Ishikawa (cell line): ENCODE results near the gene OBP2B.

ENCODE experiments used
- CEBPB ChIP-seq: IDR thresholded peaks from 2 replicates; pipeline ENCODE4 v1.6.1; 2012
- CREB1 ChIP-seq: IDR thresholded peaks from 2 replicates; pipeline ENCODE4 v1.6.1; 2012; ENCODE audit warnings: low read depth
- EGR1 ChIP-seq: IDR thresholded peaks from 2 replicates; pipeline ENCODE4 v1.6.1; 2012
- EP300 ChIP-seq: IDR thresholded peaks from 2 replicates; pipeline ENCODE4 v1.6.1; 2012; ENCODE audit warnings: borderline replicate concordance
- FOXM1 ChIP-seq: IDR thresholded peaks from 2 replicates; pipeline ENCODE4 v1.6.1; 2012; ENCODE audit warnings: low read depth, borderline replicate concordance
- MAX ChIP-seq: IDR thresholded peaks from 2 replicates; pipeline ENCODE4 v1.6.1; 2012
- NFIC ChIP-seq: IDR thresholded peaks from 2 replicates; pipeline ENCODE4 v1.6.1; 2012
- RAD21 ChIP-seq: IDR thresholded peaks from 2 replicates; pipeline ENCODE4 v1.6.1; 2012; ENCODE audit warnings: low read depth
- REST ChIP-seq: IDR thresholded peaks from 2 replicates; pipeline ENCODE4 v1.6.1; 2012; ENCODE audit warnings: low read depth, mild to moderate bottlenecking
- TAF1 ChIP-seq: IDR thresholded peaks from 2 replicates; pipeline ENCODE4 v1.6.1; 2012; ENCODE audit warnings: low read depth, mild to moderate bottlenecking
- TCF12 ChIP-seq: IDR thresholded peaks from 2 replicates; pipeline ENCODE4 v1.6.1; 2012; ENCODE audit warnings: low read depth
- TEAD4 ChIP-seq: IDR thresholded peaks from 2 replicates; pipeline ENCODE4 v1.6.1; 2012
- USF1 ChIP-seq: IDR thresholded peaks from 2 replicates; pipeline ENCODE4 v1.6.1; 2012
- YY1 ChIP-seq: IDR thresholded peaks from 2 replicates; pipeline ENCODE4 v1.6.1; 2012; ENCODE audit warnings: low read depth
- ZBTB7A ChIP-seq: IDR thresholded peaks from 2 replicates; pipeline ENCODE4 v1.6.1; 2012; ENCODE audit warnings: low read depth

OBP2B gene

GRCh38 chr9:133187561-133188005 lies 21.5 kb downstream of the OBP2B start:
- TF ChIP-seq CEBPB = no peak

GRCh38 chr9:133186736-133187135 lies 22.3 kb downstream of the OBP2B start:
- no peak for TF ChIP-seq YY1

- no peak for TF ChIP-seq CEBPB
- peak; percentile 71 for TF ChIP-seq RAD21
- TF ChIP-seq TEAD4 = no peak
Observed at GRCh38 chr9:133184971-133185370, 24.1 kb downstream of the OBP2B start.

GRCh38 chr9:133182151-133182550 lies 26.9 kb downstream of the OBP2B start:
- no peak for TF ChIP-seq USF1
- TF ChIP-seq TCF12 = no peak
- no peak for TF ChIP-seq EP300
- TF ChIP-seq CREB1 = no peak
- TF ChIP-seq YY1 = no peak
- no peak for TF ChIP-seq RAD21
- no peak for TF ChIP-seq ZBTB7A
- no peak for TF ChIP-seq FOXM1
- no peak for TF ChIP-seq NFIC
- no peak for TF ChIP-seq CEBPB
- no peak for TF ChIP-seq MAX
- no peak for TF ChIP-seq TEAD4
- TF ChIP-seq REST = no peak
- no peak for TF ChIP-seq EGR1
- no peak for TF ChIP-seq TAF1

- TF ChIP-seq EGR1 (no peak), YY1 (no peak), NFIC (no peak), CEBPB (no peak), EP300 (no peak), TCF12 (no peak), TAF1 (no peak), USF1 (no peak), ZBTB7A (no peak)
Observed at GRCh38 chr9:133181561-133181960, 27.5 kb downstream of the OBP2B start.

GRCh38 chr9:133180953-133181352 lies 28.1 kb downstream of the OBP2B start:
- no peak for TF ChIP-seq NFIC
- no peak for TF ChIP-seq CEBPB
- TF ChIP-seq MAX = no peak
- no peak for TF ChIP-seq TCF12
- no peak for TF ChIP-seq CREB1
- TF ChIP-seq ZBTB7A = no peak
- TF ChIP-seq TAF1 = no peak
- TF ChIP-seq EGR1 = no peak
- TF ChIP-seq RAD21 = no peak
- no peak for TF ChIP-seq USF1
- TF ChIP-seq TEAD4 = no peak
- TF ChIP-seq FOXM1 = no peak
- TF ChIP-seq YY1 = no peak
- TF ChIP-seq EP300 = no peak
- TF ChIP-seq REST = no peak

GRCh38 chr9:133173056-133173455 lies 36.0 kb downstream of the OBP2B start:
- TF ChIP-seq REST (no peak), TEAD4 (no peak), USF1 (no peak), NFIC (no peak), FOXM1 (no peak), ZBTB7A (no peak), CEBPB (no peak), EP300 (no peak), EGR1 (no peak), TAF1 (no peak), MAX (no peak), RAD21 (no peak), YY1 (no peak), CREB1 (no peak), TCF12 (no peak)
